ENCODE data around the gene DAPK1. TPM values are rescaled to one million over a fixed set of nuclear protein-coding genes. Genes with fewer than 3 reads are reported as not detected.
A peak's percentile ranks its signal among the peaks of the same experiment; 100 is the strongest.

The DAPK1 gene
- total and polyA plus RNA-seq, 12 donors: 5.4 to 44.6 (median 21.3) TPM

- 88 to 94% (median 91%) methylated on average over 6 of the region's 6 CpGs for WGBS, 4 donors
- DNase-seq: no peak
- Histone ChIP-seq H3K27ac (peak overlapping the region in 3 of 5 donors; percentile 48 to 92 (median 75)), H3K9me3 (replicated peaks in 1 of 3) (no peaks in the 10 kb centered on the region), H3K36me3 (replicated peaks in 1 of 2) (no peaks in the 10 kb centered on the region), H3K27me3 (no peaks in the 10 kb centered on the region), H3K4me3 (no peak overlapping the region), H3K4me1 (replicated peaks in 1 of 2) (peaks cover 6 to 37% of the 10 kb centered on the region in 2 donors)
- intact Hi-C loops (cut with DNase I): loop anchor here in 1 of 2 donors (10.0 kb wide), 1 partner anchor 82 kb away; no protein-coding TSS in a partner anchor
- TF ChIP-seq POLR2A (IDR thresholded peaks at IDR 0.05) (no peak), CTCF (IDR thresholded peaks at IDR 0.05) (no peak)
Observed at GRCh38 chr9:87712801-87713277, 215.2 kb downstream of the DAPK1 start.

- intact Hi-C loops (cut with DNase I): loop anchor here in 1 of 2 donors (10.0 kb wide), 1 partner anchor 81 kb away; no protein-coding TSS in a partner anchor
- no peaks in the 10 kb centered on the region for H3K9me3 ChIP-seq (replicated peaks in 1 of 3)
- TF ChIP-seq CTCF (IDR thresholded peaks at IDR 0.05) (no peak), POLR2A (IDR thresholded peaks at IDR 0.05) (no peak)
- no peaks in the 10 kb centered on the region for H3K27me3 ChIP-seq
- WGBS, 4 donors: 33 to 48% (median 44%) methylated on average over 8 to 11 of the region's 11 CpGs
- peak overlapping the region; percentile 28 to 92 (median 58) for H3K27ac ChIP-seq
- H3K4me1 ChIP-seq (replicated peaks in 1 of 2): peaks cover 6 to 34% of the 10 kb centered on the region in 2 donors
- H3K4me3 ChIP-seq: no peak overlapping the region
- DNase-seq: peak; percentile 51 to 92 (median 83)
- H3K36me3 ChIP-seq (replicated peaks in 1 of 2): no peaks in the 10 kb centered on the region
Observed at GRCh38 chr9:87713278-87713987, 215.8 kb downstream of the DAPK1 start.

GRCh38 chr9:87713988-87714330 lies 216.3 kb downstream of the DAPK1 start:
- Histone ChIP-seq H3K4me1 (replicated peaks in 1 of 2) (peaks cover 6 to 34% of the 10 kb centered on the region in 2 donors), H3K36me3 (replicated peaks in 1 of 2) (no peaks in the 10 kb centered on the region), H3K27ac (peak overlapping the region; percentile 35 to 92 (median 58)), H3K9me3 (replicated peaks in 1 of 3) (no peaks in the 10 kb centered on the region), H3K27me3 (no peaks in the 10 kb centered on the region), H3K4me3 (no peak overlapping the region)
- TF ChIP-seq POLR2A (IDR thresholded peaks at IDR 0.05): no peak
- TF ChIP-seq CTCF (IDR thresholded peaks at IDR 0.05): no peak
- intact Hi-C loops (cut with DNase I): loop anchor here in 1 of 2 donors (10.0 kb wide), 1 partner anchor 81 kb away; no protein-coding TSS in a partner anchor
- no peak for DNase-seq
- WGBS, 4 donors: 39 to 68% (median 50%) methylated on average over 5 of the region's 5 CpGs

GRCh38 chr9:87714819-87715218 lies 217.2 kb downstream of the DAPK1 start:
- peak in 6 of 7 donors; percentile 45 to 76 (median 64) for DNase-seq
- intact Hi-C loops (cut with DNase I): loop anchor here in 1 of 2 donors (10.0 kb wide), 1 partner anchor 80 kb away; no protein-coding TSS in a partner anchor
- no peak for TF ChIP-seq CTCF (IDR thresholded peaks at IDR 0.05)
- no peak for TF ChIP-seq POLR2A (IDR thresholded peaks at IDR 0.05)
- peaks cover 6 to 34% of the 10 kb centered on the region in 2 donors for H3K4me1 ChIP-seq (replicated peaks in 1 of 2)
- WGBS, 4 donors: 55 to 57% (median 55%) methylated on average over 2 of the region's 2 CpGs
- H3K9me3 ChIP-seq (replicated peaks in 1 of 3): no peaks in the 10 kb centered on the region
- H3K27me3 ChIP-seq: no peaks in the 10 kb centered on the region
- no peak overlapping the region for H3K4me3 ChIP-seq
- no peaks in the 10 kb centered on the region for H3K36me3 ChIP-seq (replicated peaks in 1 of 2)
- peak overlapping the region in 3 of 5 donors; percentile 35 to 92 (median 75) for H3K27ac ChIP-seq

All from adrenal gland (tissue), 12 donors.